Cerebellar cortex (tissue), 1 donor: ENCODE measurements around the gene ECEL1.

ENCODE experiments used
- DNase-seq: peaks from one replicate; pipeline ENCODE4 v3.0.0-alpha.2; 2015; ENCODE audit warnings: low spot score

ECEL1 gene

DNA sequence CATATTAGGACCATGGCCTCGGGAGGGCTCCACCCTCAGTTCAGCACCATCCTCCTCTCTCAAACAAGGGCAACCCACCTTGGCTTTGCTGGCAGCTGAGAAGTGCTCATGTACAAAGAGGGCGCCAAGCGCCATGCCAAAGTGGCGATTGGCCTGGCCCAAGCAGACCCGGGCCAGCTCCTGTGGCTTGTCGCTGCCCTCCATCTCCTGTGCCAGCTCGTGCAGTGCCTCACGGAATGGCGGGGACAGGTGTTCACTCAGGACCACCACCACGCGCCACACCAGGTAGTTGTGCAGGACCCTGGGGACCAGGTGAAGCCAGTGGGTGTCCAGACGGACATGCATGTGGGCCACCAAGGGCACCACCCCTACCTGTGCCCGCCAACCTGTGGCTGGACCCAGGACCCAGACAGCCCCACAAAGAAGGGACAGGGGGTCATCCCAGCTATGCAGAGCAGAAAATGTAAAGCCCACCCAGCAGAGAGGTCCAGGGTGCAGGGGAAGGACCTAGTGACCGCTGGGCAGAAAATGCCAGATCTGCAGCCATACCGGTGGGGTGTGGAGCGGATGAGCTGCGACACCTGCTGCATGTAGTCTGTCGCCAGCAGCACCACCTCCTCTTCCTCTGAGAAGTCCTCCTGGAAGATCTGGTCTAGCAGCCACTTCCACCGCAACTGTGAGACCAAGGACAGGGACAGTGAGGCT lies 3.6 kb downstream of the ECEL1 start:
- DNase-seq = no peak

DNA sequence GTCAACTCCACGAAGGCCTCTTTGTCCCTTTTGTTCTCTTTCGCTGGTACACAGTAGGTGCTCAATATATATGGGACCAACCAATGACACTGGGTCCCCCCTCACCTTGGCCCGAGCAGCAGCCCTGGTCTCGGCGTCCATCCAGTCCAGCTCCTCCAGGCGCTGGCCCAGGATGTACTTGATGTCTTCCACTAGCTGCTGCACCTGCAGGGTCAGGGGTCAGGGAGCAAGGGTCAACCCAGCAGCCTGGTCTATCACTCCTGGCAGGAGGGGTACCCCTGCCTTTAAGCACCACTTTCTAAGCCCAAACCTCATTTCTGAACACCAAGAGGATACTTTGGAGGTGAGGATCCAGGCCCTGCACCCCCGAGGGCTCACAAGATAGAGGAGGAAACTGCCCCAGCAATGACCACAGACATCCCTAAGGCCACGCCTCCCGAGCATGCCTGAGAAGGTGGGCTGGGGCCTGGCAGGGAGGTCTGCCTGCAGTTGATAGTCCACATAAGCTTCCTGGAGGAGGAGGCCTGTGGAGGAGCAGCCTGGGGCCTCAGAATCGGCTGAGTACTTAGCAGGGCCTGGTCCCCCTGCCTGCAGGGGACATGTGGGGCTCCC lies 4.2 kb downstream of the ECEL1 start:
- DNase-seq = no peak

DNA sequence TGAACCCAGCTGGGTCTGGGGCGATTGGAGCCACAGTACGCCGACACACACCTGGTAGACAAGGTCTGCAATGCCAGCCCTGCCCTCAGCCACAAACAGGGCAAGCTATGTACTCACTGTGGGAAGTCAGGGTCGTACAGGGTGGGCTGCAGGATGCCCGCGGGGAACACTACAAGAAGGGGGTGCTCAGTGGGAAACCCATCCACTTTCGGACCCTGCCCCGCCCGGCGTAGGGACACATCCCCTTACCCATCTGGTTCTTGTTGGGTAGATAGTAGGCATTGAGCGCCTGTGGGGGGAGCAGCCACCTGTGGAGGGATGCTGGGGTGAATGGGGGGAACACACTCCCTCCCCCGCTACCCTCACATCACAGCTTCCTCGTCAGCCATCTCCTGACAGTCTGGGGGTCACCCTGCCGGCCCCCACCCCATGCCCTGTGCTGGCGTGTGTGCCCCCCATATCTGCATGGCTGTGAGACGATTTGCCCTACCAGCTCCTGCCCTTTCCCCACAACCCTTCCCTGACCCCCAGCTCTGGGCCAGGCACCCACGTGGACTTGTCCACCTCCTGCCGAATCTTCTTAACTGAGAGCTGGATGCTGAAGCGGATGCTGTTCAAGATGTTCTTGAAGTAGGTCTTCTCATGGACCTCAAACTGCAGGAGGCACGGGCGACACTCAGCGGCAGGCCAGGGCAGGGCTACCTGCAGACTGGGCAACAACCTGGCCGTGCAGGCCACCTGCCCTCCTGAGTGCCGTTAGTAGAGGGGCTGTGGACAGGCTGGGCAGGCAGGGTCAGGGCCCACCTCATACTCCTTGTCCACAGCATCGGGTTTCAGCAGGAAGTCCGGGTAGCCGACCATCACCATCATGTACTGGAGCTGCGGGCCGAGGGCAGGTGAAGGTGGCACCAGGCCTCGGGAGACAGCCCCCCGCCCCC lies 5.1 kb downstream of the ECEL1 start:
- no peak for DNase-seq

DNA sequence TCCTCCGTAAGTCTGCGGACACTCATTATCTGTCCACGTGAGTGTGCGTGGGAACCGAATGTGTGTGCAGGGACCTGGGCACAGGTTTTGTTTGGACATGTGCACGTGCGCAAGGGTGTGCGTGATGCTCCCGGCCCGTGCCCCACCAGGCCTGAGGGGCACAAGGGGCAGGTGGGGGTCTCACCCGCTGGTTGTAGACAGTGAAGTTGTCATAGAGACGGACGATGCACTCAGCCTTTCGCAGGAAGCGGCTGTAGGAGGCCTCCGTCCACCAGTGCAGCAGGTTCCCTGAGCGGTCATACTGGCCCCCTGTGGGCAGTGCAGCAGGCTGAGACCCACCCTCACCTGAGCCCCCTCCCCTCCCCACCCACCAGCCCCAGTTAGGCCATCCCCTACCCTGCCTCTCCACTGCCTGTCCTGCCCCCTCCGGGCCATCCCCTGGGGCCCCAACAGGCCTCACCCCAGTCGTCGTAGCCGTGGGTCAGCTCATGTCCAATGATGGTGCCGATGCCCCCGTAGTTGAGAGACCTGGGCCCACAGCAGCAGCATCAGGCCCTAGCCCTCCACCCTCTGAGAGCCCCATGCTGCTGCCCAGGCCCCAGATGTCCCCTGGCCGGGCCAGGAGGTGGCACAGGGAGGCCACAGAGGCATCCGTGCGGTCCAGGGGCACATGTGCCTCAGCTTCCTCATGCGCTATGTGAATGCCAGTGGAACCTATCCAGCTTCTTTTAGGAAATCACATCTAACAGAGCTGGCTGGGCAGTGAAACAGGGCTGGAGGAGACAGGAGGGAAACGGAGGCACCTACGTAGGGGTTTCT lies 6.1 kb downstream of the ECEL1 start:
- DNase-seq = no peak

DNA sequence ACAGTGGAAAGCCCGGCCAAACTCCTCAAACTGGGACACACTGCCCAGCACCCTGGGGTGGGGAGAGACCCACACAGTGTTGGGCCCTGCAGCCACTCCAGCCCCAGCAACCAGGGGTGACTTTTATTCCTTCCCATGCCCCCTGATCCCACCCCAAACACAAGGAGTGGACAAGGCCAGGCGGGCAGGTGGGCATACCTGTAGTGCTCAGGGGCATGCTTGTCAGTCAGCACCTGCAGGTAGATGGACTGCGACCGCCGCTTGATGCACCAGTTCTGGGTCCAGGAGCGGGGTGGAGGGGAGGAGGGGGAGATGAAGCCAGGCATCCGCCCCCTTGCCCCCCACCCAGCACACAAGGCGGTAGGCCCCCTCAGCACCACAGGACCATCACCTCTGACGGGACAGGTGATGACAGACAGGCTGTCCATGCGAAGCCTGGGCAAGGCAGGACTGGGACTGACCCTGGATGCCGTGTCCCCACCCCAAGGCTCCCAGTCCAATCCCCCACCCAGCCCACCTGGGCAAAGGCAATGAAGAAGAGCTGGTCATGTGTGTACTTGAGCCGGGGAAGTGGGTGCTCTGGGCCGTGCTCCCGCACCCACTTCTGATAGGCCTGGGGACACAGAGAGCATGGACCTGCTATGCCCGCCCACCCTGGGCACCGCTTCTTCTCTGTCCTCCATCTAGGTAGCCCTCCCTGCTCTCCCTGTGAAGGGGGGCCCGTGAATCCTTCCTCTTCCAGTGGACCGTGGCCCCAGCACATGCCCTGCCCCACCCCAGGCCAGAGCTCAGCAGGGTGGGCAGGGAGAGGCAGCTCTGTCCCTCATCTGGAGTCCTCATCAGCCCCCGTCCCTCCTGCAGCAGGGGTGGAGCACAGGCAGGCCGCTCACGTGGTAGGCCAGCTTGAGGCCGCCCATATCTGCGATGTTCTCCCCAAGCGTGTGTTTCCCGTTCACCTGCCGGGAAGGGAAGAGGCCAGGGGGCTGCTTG lies 7.1 kb downstream of the ECEL1 start:
- DNase-seq = no peak

DNA sequence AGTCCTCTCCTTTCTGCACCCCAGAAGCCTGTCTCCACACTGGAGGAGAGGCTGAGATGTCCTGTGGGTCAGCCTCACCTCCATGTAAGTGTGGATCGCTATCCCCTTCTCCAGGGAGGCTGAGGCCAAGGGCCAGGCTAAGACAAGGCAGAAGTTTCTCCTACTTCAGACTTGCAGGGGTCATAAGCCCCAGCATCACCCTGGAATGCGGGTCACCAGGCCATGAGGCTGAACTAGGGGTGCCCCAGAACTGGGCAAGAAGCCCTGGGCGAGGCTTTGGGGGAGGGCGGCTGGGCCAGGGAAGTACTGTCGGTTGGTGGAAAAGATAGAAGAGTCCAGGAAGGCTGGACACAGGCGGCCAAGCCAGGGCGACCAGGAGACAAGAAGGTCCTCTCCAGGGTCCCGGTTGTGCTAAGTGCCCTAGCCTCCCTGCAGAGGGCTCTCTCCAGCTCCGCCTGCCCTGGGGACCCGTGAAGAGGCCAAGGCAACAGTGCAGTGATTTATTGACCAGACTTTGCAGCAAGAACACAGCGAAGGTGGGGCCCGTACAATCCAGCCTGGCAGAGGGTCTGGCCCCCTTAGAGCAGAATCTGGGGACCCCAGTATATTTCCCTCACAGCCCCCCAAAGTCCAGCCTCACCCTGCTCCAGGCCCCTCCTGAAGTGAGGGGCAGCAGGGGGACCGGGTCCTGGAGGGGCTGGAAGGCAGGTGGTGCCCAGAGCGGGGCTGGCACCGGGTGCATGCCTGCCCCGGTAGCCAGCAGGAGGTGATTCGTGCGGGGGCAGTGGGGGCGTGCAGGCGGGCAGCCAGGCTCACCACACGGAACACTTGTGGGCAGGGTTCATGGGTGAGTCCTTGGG lies 8.1 kb downstream of the ECEL1 start:
- no peak for DNase-seq

DNA sequence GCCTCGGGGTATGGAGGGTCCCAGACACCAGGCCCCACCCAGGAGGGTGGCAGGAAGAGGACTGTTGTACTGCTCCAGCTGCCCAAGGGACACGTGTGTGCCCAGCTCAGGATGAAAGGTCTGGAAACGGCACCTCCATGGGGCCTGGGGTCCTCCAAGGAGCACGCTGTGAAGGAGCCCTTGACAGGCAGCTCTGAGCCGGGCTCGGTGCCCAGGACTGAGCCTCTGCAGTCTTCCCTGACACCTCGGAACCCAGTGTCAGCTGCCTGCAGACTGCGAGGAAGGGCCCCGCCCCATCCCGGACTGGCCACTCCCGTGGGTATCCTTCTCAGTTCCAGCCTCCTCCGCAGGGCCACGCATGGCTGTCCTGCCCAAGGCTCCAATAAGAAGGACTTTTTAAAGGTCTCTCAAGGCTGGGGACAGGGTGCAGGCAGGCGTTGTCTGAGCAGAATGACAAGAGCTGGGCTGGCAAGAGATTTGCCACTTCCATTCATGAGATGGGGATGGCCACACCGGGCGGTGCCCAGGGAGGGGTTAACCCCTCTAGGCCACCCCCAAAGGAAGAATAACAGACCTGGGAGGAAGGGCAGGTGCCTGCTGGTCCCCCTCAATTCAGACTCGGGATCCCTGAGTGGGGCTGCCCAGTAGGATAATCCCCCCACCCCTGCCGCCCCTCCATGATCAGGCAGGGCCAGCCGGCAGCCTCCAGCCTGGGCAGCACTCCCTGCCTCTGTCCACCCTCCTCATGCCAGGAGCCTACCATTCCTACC lies 8.9 kb downstream of the ECEL1 start:
- no peak for DNase-seq

DNA sequence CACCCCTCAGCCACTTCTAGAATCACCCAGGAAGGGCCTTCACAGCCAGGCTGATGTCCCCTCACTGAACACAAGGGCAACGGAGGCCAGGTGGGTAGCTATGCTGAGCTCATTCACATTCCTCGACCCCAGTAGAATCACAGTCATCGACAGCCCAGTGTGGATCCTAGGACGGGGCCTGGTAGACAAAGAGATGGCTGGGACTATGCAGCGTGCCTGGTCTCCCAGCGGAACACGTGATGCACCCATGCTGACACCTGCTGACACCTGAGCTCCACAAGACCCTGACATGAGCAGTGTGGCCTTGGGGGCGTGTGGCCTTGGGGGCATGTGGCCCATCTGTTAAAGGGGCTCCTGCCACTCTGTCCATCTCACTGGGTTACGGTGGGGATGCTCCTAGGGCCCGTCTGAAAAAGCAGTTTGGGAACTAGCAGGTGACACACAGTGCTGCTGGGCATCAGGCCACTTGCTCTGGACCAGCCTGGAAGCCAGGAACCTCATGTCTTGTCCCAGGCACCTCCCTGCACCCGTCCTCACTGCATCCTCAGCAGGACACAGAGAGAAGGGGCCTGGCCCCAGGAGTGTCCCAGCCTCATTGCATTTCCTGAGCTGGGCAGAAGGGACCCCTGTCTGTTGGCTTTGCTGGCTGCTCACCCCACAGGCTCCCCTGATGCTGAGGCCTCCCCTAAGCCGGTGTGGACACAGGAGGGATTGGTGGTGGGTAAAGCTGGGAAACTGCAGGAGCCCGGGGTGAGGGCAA lies 9.7 kb downstream of the ECEL1 start:
- no peak for DNase-seq

DNA sequence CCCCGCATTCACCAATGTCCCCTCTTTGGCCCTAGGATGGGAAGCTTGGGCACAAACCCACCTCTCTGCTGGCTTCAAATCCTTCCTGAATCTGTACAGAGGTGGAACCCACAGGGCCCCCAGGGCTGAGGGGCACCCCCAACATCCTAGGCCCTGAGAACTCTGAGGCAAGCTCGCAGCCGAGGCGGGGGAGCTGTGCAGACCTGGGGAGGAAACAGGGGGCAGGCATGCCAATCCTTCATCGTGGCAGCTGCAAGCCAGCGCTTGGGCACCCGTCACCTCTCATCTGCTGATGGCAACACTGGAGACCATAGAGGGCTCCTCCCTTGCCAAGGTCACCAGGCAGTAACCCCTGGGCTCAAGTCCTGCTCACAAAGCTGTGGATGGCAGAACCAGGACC lies 10.8 kb downstream of the ECEL1 start:
- no peak for DNase-seq

DNA sequence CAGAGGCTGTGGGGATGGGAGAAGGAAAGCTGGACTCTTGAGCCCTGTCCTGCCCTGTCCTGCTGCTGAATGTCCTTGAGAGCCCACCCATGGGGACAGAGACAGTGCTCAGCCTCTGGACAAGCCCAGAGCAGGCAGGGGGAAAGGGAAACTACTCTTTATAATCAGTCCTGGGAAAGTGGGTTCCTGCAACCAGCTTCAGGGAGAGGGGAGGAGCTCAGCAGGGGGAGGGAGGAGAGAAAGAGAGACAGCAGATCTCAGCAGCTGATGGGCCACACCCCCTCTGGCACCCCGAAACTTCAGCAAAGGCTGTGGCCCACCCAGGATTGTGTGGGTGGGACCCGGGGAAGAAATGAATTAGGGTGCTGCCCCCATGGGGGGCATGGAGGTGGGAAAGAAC lies 11.6 kb downstream of the ECEL1 start:
- DNase-seq = no peak

DNA sequence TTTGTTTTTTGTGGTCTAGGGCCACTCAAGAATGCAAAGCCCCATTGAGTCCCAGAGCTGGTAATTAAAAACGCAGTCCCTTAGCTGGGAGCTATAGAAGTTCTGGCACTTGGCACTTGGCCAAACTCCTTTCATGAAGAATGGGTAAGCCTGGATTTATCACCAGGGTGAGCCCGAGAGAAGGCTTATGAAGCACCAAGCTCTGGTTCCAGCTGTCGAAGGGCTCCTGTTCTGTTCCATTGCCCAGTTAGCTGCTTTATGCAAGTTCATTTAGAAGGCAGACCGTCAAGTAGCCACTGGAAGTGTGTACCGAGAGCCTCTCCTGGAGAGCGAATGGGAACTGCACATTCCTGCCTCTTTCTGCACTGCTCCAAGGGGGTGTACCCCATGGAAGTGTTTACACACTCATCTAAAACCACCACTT lies 14.2 kb downstream of the ECEL1 start:
- no peak for DNase-seq

DNA sequence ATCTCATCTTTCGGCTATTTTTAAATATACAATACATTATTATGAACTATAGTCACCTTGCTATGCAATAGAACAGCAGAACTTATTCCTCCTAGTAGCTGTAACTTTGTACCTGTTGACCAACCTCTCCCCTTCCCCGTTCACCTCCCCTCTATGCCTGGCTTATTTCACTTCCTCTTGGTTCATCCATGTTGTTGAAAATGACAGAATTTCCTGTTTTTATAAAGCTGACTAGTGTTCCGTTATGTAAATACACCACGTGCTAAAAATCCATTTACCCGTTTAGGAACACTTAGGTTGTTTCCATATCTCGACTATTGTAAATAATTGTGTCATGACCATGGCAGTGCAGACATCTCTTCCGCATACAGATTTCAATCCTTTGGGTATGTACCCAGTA lies 21.4 kb downstream of the ECEL1 start:
- DNase-seq = no peak

DNA sequence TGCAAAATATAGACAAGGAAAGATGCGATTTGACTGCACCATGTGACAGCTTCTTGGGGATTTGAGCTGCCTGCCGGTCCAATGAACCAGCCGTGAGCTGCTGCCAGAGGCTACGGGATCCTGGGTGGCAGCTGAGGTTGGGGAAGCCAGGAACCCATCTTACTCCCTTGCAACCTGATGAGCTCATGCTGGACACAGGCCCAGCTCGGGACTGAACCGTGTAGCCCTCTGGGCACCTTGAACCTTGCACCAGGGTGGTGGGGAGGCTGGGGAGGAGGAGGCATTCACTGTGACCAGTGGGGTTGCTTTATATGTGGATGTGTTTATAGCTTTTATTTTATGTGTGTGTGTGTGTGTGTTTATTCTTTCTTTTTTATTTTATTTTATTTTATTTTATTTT lies 22.6 kb downstream of the ECEL1 start:
- no peak for DNase-seq

DNA sequence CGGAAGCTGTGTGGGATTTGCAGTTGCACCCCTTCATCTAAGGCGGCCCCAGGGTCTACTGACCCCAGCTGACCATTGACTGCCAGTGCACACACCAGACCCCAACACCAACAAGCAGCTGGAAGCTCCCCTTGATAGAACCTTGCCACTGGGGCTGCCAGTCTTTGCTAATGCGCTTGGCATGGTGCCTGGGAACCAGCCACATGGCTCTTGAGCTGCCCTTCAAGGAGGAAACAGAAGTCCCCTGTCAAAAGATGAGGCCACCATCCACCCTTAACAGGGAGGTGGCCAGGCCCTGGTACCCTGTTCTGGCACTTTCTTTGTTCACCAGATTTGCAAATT lies 23.1 kb downstream of the ECEL1 start:
- no peak for DNase-seq

DNA sequence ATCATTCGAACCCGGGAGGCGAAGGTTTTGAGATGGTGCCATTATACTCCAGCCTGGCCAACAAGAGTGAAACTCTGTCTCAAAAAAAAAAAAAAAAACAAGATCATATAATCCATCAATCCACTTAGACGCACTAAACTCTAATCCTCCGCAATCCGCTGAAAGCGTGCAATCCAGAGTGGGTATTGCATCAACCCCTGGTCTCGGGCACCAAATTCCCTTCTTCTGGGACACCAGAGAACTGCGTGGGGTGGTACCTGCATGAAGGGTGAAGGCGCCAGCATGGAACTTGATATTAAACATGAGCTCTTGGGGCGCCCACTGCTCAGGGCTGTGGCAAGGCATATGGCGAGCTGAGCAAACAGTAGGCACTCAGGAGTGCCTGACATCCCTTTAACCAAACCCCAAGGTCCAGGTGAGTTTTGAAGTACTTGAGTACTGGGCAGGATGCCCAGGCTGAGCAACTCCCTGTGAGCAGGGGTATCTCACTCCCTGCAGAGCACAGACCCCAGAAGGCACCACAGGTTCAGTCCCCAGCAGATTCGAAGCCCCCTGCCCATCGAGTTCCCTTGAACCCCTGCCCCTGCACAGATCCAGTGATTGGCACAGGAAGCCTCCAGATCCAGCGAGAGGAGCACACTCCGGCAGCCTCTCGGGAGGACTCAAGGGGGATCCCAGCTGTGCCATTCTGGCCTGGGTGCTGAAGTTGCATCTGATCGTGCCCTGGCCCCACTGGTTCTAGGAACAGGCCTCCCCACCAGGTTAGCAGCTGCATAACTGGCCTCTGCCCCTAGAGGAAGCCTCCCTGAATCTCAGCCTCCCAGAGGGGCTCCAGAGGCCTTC lies 23.7 kb downstream of the ECEL1 start:
- DNase-seq = no peak

DNA sequence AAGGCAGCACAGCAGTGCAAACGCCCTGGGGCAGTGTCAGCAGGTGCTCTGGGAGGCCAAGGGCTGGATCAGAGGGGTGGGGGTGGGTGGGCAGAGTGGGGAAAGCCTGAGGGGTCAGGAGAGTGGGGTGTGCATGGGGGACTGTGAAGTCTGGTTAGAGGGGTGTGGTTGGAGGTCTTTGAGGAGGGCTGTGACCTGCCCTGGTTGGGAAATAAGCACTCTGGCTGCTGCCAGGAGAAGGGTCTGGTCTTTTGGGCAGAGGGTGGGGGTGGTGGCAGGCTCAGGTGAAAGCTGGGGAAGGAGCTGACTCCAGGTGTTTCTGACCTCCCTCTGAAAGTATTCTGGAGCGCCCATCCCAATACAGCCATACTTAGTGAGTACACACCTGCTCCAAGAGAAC lies 27.5 kb downstream of the ECEL1 start:
- no peak for DNase-seq

DNA sequence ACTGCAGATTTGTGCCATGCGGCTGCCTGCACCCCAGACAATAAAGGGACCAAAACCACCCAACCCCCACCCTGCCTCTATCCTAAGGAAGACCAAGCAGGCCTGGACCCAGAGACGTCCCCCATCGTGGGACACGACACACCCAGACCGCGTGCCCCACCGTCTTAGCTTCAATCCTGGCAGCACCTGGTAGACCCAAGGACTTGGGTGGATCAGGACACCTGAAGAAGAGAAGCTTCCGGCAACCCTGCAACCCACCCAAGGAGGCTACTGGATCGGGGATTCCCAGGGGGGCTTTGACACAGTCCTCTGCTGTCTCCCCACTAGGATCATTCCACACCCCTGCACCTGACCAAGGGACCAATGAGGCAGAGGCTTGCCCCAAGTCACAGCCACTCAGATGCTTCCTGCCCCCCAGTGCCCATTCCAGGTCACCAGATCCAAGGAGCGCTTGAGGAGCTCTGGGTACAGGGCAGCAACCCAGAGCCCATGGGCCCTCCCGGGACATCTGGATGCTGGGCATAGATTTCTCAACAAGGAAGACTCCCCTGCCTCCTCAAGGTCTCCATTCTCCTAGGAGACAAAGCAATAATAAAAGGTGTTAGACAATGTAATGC lies 28.1 kb downstream of the ECEL1 start:
- DNase-seq = no peak
